Activated CD8-positive, alpha-beta memory T cell treated with anti-CD3 and anti-CD28 coated beads for 24 hours (primary cell): ENCODE data around the gene TTC22.

Experiments
- DNase-seq: peaks from one replicate; pipeline ENCODE4 v3.0.0-alpha.2; 2020

TTC22 gene

GRCh38 chr1:54833121-54833520, 32.0 kb upstream of the TTC22 start:
- DNase-seq, result peak; percentile 28

GRCh38 chr1:54826226-54826816, 25.2 kb upstream of the TTC22 start:
- DNase-seq, result peak; percentile 35

GRCh38 chr1:54825696-54826095, 24.6 kb upstream of the TTC22 start:
- DNase-seq, result no peak

- DNase-seq, result no peak
These were observed 22.5 kb upstream of the TTC22 start for GRCh38 chr1:54823670-54824069.

- DNase-seq, result no peak
These were observed 18.6 kb upstream of the TTC22 start for GRCh38 chr1:54819733-54820132.

- DNase-seq, result peak; percentile 21
These were observed 18.0 kb upstream of the TTC22 start for GRCh38 chr1:54819195-54819536.

- peak; percentile 40 for DNase-seq
These were observed 17.5 kb upstream of the TTC22 start for GRCh38 chr1:54818461-54819194.

- DNase-seq, result peak; percentile 41
These were observed 15.8 kb upstream of the TTC22 start for GRCh38 chr1:54816951-54817350.

GRCh38 chr1:54816130-54816529, 15.0 kb upstream of the TTC22 start:
- no peak for DNase-seq

- DNase-seq, result no peak
These were observed 14.2 kb upstream of the TTC22 start for GRCh38 chr1:54815086-54815876.

GRCh38 chr1:54814571-54814970, 13.4 kb upstream of the TTC22 start:
- DNase-seq, result peak; percentile 24

- peak; percentile 26 for DNase-seq
These were observed 13.0 kb upstream of the TTC22 start for GRCh38 chr1:54814126-54814498.

- no peak for DNase-seq
These were observed 12.5 kb upstream of the TTC22 start for GRCh38 chr1:54813485-54814125.

GRCh38 chr1:54812801-54813484, 11.8 kb upstream of the TTC22 start:
- DNase-seq, result no peak

GRCh38 chr1:54811739-54812655, 10.9 kb upstream of the TTC22 start:
- DNase-seq, result peak; percentile 51

- peak; percentile 55 for DNase-seq
These were observed 9.9 kb upstream of the TTC22 start for GRCh38 chr1:54811066-54811465.

- DNase-seq, result peak; percentile 89
These were observed 9.2 kb upstream of the TTC22 start for GRCh38 chr1:54810153-54810942.

GRCh38 chr1:54809496-54810074, 8.5 kb upstream of the TTC22 start:
- DNase-seq, result peak; percentile 50

GRCh38 chr1:54808443-54809207, 7.5 kb upstream of the TTC22 start:
- DNase-seq, result peak; percentile 44

- DNase-seq, result no peak
These were observed 6.6 kb upstream of the TTC22 start for GRCh38 chr1:54807756-54808155.
